ENCODE measurements around the gene PLB1. TPM values are rescaled to one million over a fixed set of nuclear protein-coding genes. Genes with fewer than 3 reads are reported as not detected.

Gene PLB1
- total RNA-seq, 2 experiments from 2014 or later = 1.3 to 1.6 TPM

- ATAC-seq (ENCODE audit: poor library complexity) (no peak), DNase-seq (no peak)
- Mint-ChIP-seq H3K27me3 (no peaks in the 10 kb centered on the region), H3K4me1 (ENCODE audit: low read depth) (peaks cover 20% of the 10 kb centered on the region), H3K27ac (no peak overlapping the region), H3K36me3 (ENCODE audit: low read depth) (no peaks in the 10 kb centered on the region), H3K9me3 (no peaks in the 10 kb centered on the region), H3K4me3 (peak overlapping the region; percentile 80)
- intact Hi-C loops (cut with DNase I, micrococcal nuclease) = loop anchor here (5.0 to 10.0 kb wide), 9 partner anchors 244 to 629 kb away; partner anchors contain the start of genes WDR43 (in 2 of the 2) and SPDYA (in 1 of the 2)
- Histone ChIP-seq H3K4me1 (ENCODE audit: insufficient read depth, low read length) (peaks cover 17% of the 10 kb centered on the region), H3K27ac (ENCODE audit: low read depth in 1 of 2, low read length in 2 of 2) (no peak overlapping the region), H3K36me3 (ENCODE audit: insufficient read depth, low read length) (no peaks in the 10 kb centered on the region), H3K27me3 (ENCODE audit: control insufficient read depth in 1 of 2, insufficient read depth in 2 of 2, low read length in 2 of 2) (no peaks in the 10 kb centered on the region), H3K9me3 (ENCODE audit: control insufficient read depth in 1 of 2, insufficient read depth in 1 of 2, low read length in 2 of 2) (no peaks in the 10 kb centered on the region), H3K4me3 (ENCODE audit: low read length) (no peak overlapping the region)
- no peak for TF ChIP-seq CTCF (IDR thresholded peaks at IDR 0.05)
- POLR2A ChIA-PET = interaction anchor here (1.0 kb wide), 2 partner anchors 26 to 183 kb away, joined by 3 to 6 read pairs; partner anchors contain the start of gene PPP1CB
- CTCF ChIA-PET = interaction anchor here (1.0 to 2.6 kb wide), 2 partner anchors 187 to 885 kb away, joined by 3 to 32 read pairs; no protein-coding TSS in a partner anchor
Measured at GRCh38 chr2:28568533-28568932, 72.7 kb downstream of the PLB1 start.

GRCh38 chr2:28570431-28570830 is 74.6 kb downstream of the PLB1 start:
- ATAC-seq (ENCODE audit: poor library complexity) (no peak), DNase-seq (no peak)
- Histone ChIP-seq H3K9me3 (ENCODE audit: control insufficient read depth in 1 of 2, insufficient read depth in 1 of 2, low read length in 2 of 2) (no peaks in the 10 kb centered on the region), H3K4me3 (ENCODE audit: low read length) (no peak overlapping the region), H3K4me1 (ENCODE audit: insufficient read depth, low read length) (peaks cover 17% of the 10 kb centered on the region), H3K27me3 (ENCODE audit: control insufficient read depth in 1 of 2, insufficient read depth in 2 of 2, low read length in 2 of 2) (no peaks in the 10 kb centered on the region), H3K27ac (ENCODE audit: low read depth in 1 of 2, low read length in 2 of 2) (no peak overlapping the region), H3K36me3 (ENCODE audit: insufficient read depth, low read length) (no peaks in the 10 kb centered on the region)
- Mint-ChIP-seq H3K4me1 (ENCODE audit: low read depth) (peaks cover 18% of the 10 kb centered on the region), H3K9me3 (no peaks in the 10 kb centered on the region), H3K36me3 (ENCODE audit: low read depth) (no peaks in the 10 kb centered on the region), H3K27ac (no peak overlapping the region), H3K27me3 (no peaks in the 10 kb centered on the region), H3K4me3 (no peak overlapping the region)
- ChIA-PET POLR2A (interaction anchor here (0.7 kb wide), 1 partner anchor 304 kb away, joined by 3 read pairs; no protein-coding TSS in a partner anchor), CTCF (interaction anchor here (1.5 kb wide), 1 partner anchor 227 kb away, joined by 3 read pairs; no protein-coding TSS in a partner anchor)
- TF ChIP-seq CTCF (IDR thresholded peaks at IDR 0.05) = no peak
- intact Hi-C loops (cut with DNase I, micrococcal nuclease) = loop anchor here in 1 of 2 experiments (2.0 kb wide), 1 partner anchor 22 kb away; no protein-coding TSS in a partner anchor

- ChIA-PET POLR2A (no interaction called here), CTCF (no interaction called here)
- Histone ChIP-seq H3K4me3 (ENCODE audit: low read length) (no peak overlapping the region), H3K36me3 (ENCODE audit: insufficient read depth, low read length) (no peaks in the 10 kb centered on the region), H3K27ac (ENCODE audit: low read depth in 1 of 2, low read length in 2 of 2) (no peak overlapping the region), H3K27me3 (ENCODE audit: control insufficient read depth in 1 of 2, insufficient read depth in 2 of 2, low read length in 2 of 2) (no peaks in the 10 kb centered on the region), H3K9me3 (ENCODE audit: control insufficient read depth in 1 of 2, insufficient read depth in 1 of 2, low read length in 2 of 2) (no peaks in the 10 kb centered on the region), H3K4me1 (ENCODE audit: insufficient read depth, low read length) (no peaks in the 10 kb centered on the region)
- Mint-ChIP-seq H3K9me3 (no peaks in the 10 kb centered on the region), H3K27me3 (no peaks in the 10 kb centered on the region), H3K36me3 (ENCODE audit: low read depth) (no peaks in the 10 kb centered on the region), H3K4me3 (no peak overlapping the region), H3K27ac (no peak overlapping the region), H3K4me1 (ENCODE audit: low read depth) (no peaks in the 10 kb centered on the region)
- intact Hi-C loops (cut with DNase I, micrococcal nuclease) = no loop called here
- ATAC-seq (ENCODE audit: poor library complexity) (no peak), DNase-seq (no peak)
- TF ChIP-seq CTCF (IDR thresholded peaks at IDR 0.05) = no peak
Measured at GRCh38 chr2:28576714-28577113, 80.9 kb downstream of the PLB1 start.

Data from CD4-positive, alpha-beta T cell (primary cell).